Spinal cord (tissue), 10 donors: ENCODE data around the gene NBEA. TPM values are rescaled to one million over a fixed set of nuclear protein-coding genes. Genes with fewer than 3 reads are reported as not detected.

Source experiments
- DNase-seq, 6 donors: peaks; one replicate each; pipeline versions ENCODE4 v3.0.0 to v3.0.0-alpha.2; 2013 to 2015; ENCODE audit warnings: low spot score in 6 of 6, low read depth in 4 of 6
- H3K27ac ChIP-seq: one replicate; pipeline ENCODE4 v1.5.1; 2013; ENCODE audit warnings: low read depth, low read length, control low read depth
- H3K27me3 ChIP-seq: one replicate; pipeline ENCODE4 v1.6.1; 2013; ENCODE audit warnings: low read length; ENCODE audit not compliant: control insufficient read depth, insufficient read depth
- H3K36me3 ChIP-seq: one replicate; pipeline ENCODE4 v1.6.1; 2013; ENCODE audit warnings: low read length; ENCODE audit not compliant: control insufficient read depth, insufficient read depth
- H3K4me1 ChIP-seq: one replicate; pipeline ENCODE4 v1.6.1; 2013; ENCODE audit warnings: low read length; ENCODE audit not compliant: control insufficient read depth, insufficient read depth
- H3K4me3 ChIP-seq: one replicate; pipeline ENCODE4 v1.5.1; 2013; ENCODE audit warnings: low read depth, low read length, control low read depth
- H3K9me3 ChIP-seq: one replicate; pipeline ENCODE4 v1.6.1; 2013; ENCODE audit warnings: low read length; ENCODE audit not compliant: control insufficient read depth, insufficient read depth
- WGBS: methylation state at CpG from one replicate; pipeline ENCODE4 v1.1.5; 2013; ENCODE audit warnings: missing lambda C conversion rate; ENCODE audit not compliant: insufficient coverage; 5-methylcytosine and 5-hydroxymethylcytosine counted together
- polyA plus RNA-seq, 2 donors: library from polyadenylated mRNA; unstranded; fragments of 120-200 nt; gene quantifications; one replicate each; pipeline ENCODE4 v1.2.1, GENCODE V29; 2013; ENCODE audit not compliant: insufficient read length in 2 of 2
- total RNA-seq, 2 donors: library from RNA; depleted of rRNA in 1 of 2; stranded (reverse); fragments of 120-200 nt in 1 of 2; fragments of >200 nt in 1 of 2; gene quantifications; one replicate each; pipeline versions ENCODE4 v1.2.3 to v1.2.4, GENCODE V29; 2013 to 2014
- donor health status: healthy.

NBEA gene
- total and polyA plus RNA-seq, 4 donors = 39.1 to 136 (median 72.8) TPM

DNA sequence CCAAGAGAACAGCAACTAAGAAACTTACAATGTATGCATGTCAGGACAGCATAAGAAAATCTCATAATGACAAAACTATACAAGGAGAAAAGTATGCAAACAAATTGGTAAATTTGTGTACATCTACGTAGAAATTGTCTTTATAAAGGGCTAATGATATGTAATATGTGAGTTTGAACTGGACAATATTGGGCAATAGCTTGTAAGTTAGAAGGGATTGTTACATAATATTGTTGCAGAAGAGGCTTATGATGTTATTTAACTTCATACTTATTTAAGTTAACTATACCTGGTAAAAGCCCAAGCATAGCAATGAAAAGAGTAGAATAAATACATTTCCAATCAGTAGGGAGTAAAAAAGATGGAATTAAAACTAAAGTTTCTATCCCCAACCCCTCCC, 400.4 kb downstream of the NBEA start:
- peaks cover 1% of the 10 kb centered on the region for H3K9me3 ChIP-seq
- no peak for DNase-seq
- no peaks in the 10 kb centered on the region for H3K36me3 ChIP-seq
- WGBS = no CpG with 5 or more reads among the region's 1 CpG
- no peaks in the 10 kb centered on the region for H3K27me3 ChIP-seq
- no peaks in the 10 kb centered on the region for H3K4me1 ChIP-seq
- no peak overlapping the region for H3K27ac ChIP-seq
- H3K4me3 ChIP-seq = no peak overlapping the region

DNA sequence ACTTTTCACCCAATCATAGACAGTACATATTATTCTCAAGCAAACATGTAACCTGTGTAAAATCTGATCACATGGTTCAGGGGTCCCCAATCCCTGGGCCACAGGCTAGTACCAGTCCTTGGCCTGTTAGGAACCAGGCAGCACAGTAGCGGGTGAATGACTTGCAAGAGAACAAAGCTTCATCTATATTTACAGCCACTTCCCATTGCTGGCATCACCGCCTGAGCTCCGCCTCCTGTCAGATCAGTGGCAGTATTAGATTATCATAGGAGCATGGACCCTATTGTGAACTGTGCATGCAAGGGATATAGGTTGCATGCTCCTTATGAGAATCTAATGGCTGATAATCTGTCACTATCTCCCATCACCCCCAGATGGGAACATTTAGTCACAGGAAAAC, 401.3 kb downstream of the NBEA start:
- H3K36me3 ChIP-seq = no peaks in the 10 kb centered on the region
- peaks cover 1% of the 10 kb centered on the region for H3K9me3 ChIP-seq
- no CpG with 5 or more reads among the region's 3 CpGs for WGBS
- H3K4me3 ChIP-seq = no peak overlapping the region
- DNase-seq = no peak
- H3K27me3 ChIP-seq = no peaks in the 10 kb centered on the region
- no peaks in the 10 kb centered on the region for H3K4me1 ChIP-seq
- H3K27ac ChIP-seq = no peak overlapping the region

GRCh38 chr13:35345992-35346391, 403.9 kb downstream of the NBEA start:
- DNase-seq = no peak
- WGBS = no CpG with 5 or more reads among the region's 2 CpGs

DNA sequence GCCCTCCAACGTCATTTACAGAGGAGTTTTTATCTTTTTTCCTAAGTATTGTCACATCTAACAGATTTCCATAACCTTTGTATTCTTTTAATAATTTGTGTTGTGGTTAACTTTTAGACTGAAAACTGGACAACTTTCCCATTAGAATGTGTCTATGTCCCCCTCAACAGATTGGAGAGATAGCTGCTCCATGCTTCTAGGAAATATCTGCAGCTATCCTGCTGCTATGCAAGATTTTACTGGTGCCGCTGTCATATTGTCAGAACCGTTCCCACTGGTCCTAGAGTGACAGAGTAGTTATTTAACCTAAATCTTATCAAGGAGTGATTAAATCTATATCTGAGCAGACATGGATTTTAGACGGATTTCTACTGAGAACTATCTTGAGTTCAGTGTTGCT, 404.4 kb downstream of the NBEA start:
- no peak overlapping the region for H3K4me3 ChIP-seq
- WGBS = no CpG with 5 or more reads among the region's 4 CpGs
- H3K4me1 ChIP-seq = no peaks in the 10 kb centered on the region
- H3K27ac ChIP-seq = no peak overlapping the region
- no peaks in the 10 kb centered on the region for H3K27me3 ChIP-seq
- H3K9me3 ChIP-seq = no peaks in the 10 kb centered on the region
- no peak for DNase-seq
- H3K36me3 ChIP-seq = no peaks in the 10 kb centered on the region

More at GRCh38 chr13:35345992-35346391, 403.9 kb downstream of the NBEA start:
- Histone ChIP-seq H3K4me1 (no peaks in the 10 kb centered on the region), H3K9me3 (no peaks in the 10 kb centered on the region), H3K36me3 (no peaks in the 10 kb centered on the region), H3K4me3 (no peak overlapping the region), H3K27ac (no peak overlapping the region), H3K27me3 (no peaks in the 10 kb centered on the region)

DNA sequence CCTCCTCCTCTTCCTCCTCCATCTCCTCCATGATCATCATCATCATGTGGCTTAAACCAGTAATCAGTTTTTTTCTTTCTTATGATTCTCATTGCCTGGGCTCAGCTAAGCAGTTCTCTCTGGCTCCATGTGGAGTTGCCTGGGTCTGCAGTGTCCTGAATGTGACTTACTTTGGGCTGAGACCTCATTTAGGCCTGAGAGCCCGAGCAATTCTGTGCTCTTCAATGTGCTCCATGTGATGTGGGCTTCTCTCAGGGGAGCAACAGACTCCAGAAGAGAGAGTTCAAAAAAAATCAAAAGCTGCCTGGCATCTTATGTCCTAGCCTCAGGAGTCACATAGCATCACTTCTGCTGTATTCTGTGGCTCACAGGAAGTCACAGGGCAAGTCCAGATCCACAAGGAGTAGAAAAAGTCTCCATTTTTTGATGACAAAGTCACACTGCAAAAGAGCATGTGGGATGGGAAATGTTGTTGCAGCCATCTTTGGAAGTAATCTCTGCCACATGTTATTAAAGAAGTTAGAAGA, 405.7 kb downstream of the NBEA start:
- no peaks in the 10 kb centered on the region for H3K36me3 ChIP-seq
- H3K27me3 ChIP-seq = no peaks in the 10 kb centered on the region
- H3K4me1 ChIP-seq = no peaks in the 10 kb centered on the region
- H3K9me3 ChIP-seq = no peaks in the 10 kb centered on the region
- DNase-seq = peak in 1 of 6 donors; percentile 10
- H3K4me3 ChIP-seq = no peak overlapping the region
- 70% methylated on average over 1 of the region's 1 CpG for WGBS
- no peak overlapping the region for H3K27ac ChIP-seq

GRCh38 chr13:35349052-35349451, 407.0 kb downstream of the NBEA start:
- WGBS = no CpG with 5 or more reads among the region's 2 CpGs
- H3K27me3 ChIP-seq = no peaks in the 10 kb centered on the region
- H3K27ac ChIP-seq = no peak overlapping the region
- peaks cover 3% of the 10 kb centered on the region for H3K36me3 ChIP-seq
- no peak for DNase-seq
- no peaks in the 10 kb centered on the region for H3K4me1 ChIP-seq
- no peak overlapping the region for H3K4me3 ChIP-seq
- no peaks in the 10 kb centered on the region for H3K9me3 ChIP-seq

- 81% methylated on average over 2 of the region's 5 CpGs for WGBS
- Histone ChIP-seq H3K4me3 (no peak overlapping the region), H3K36me3 (peaks cover 3% of the 10 kb centered on the region), H3K9me3 (no peaks in the 10 kb centered on the region), H3K27ac (no peak overlapping the region), H3K27me3 (no peaks in the 10 kb centered on the region), H3K4me1 (no peaks in the 10 kb centered on the region)
- no peak for DNase-seq
Measured at GRCh38 chr13:35349673-35350278, 407.7 kb downstream of the NBEA start.

- Histone ChIP-seq H3K4me1 (no peaks in the 10 kb centered on the region), H3K4me3 (no peak overlapping the region), H3K36me3 (peaks cover 3% of the 10 kb centered on the region), H3K27ac (no peak overlapping the region), H3K27me3 (no peaks in the 10 kb centered on the region), H3K9me3 (no peaks in the 10 kb centered on the region)
- no peak for DNase-seq
- 100% methylated on average over 1 of the region's 2 CpGs for WGBS
Measured at GRCh38 chr13:35354285-35354684, 412.2 kb downstream of the NBEA start.

GRCh38 chr13:35354882-35355281, 412.8 kb downstream of the NBEA start:
- H3K4me3 ChIP-seq = no peak overlapping the region
- DNase-seq = no peak
- H3K36me3 ChIP-seq = peaks cover 3% of the 10 kb centered on the region
- no peaks in the 10 kb centered on the region for H3K9me3 ChIP-seq
- H3K27ac ChIP-seq = no peak overlapping the region
- H3K27me3 ChIP-seq = no peaks in the 10 kb centered on the region
- WGBS = no CpG with 5 or more reads among the region's 1 CpG
- no peaks in the 10 kb centered on the region for H3K4me1 ChIP-seq

DNA sequence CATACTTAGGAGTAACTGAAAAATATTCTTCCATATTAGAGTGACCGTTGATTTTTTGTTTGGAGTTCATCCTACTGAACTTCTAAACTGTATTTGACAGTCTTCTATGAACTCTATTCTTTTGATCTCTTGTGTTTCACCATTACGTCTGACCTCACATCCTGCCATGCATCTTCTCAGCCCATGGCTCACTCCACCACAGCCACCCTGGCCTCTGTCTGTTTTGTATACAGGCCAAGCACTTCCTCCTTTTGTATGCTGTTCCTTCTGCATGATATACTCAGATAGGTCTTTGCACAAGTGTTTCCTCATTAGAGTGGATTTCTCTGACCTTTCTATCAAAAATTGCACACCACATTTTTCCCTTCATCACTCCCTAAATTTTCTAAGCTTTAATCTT, 414.5 kb downstream of the NBEA start:
- no peaks in the 10 kb centered on the region for H3K9me3 ChIP-seq
- 92% methylated on average over 1 of the region's 2 CpGs for WGBS
- H3K27ac ChIP-seq = no peak overlapping the region
- H3K36me3 ChIP-seq = peaks cover 3% of the 10 kb centered on the region
- no peaks in the 10 kb centered on the region for H3K27me3 ChIP-seq
- H3K4me1 ChIP-seq = no peaks in the 10 kb centered on the region
- no peak overlapping the region for H3K4me3 ChIP-seq
- no peak for DNase-seq
